NCI-H1694 treated with DMSO at 0.1 percent for 48 hours (cell line): ENCODE measurements around the gene NPPA.
A peak's percentile ranks its signal among the peaks of the same experiment; 100 is the strongest.
"Not testable (repeated sequence)": the region's sequence is repeated elsewhere in the genome, so short reads cannot be mapped to it uniquely, and the experiment has no call there.

ENCODE experiments used
- DNase-seq: peaks from one replicate; lab custom pipeline; 2025; lab: John Stamatoyannopoulos, UW

Gene NPPA

GRCh38 chr1:11807133-11807532, 40.5 kb downstream of the NPPA start:
- DNase-seq = no peak

DNA sequence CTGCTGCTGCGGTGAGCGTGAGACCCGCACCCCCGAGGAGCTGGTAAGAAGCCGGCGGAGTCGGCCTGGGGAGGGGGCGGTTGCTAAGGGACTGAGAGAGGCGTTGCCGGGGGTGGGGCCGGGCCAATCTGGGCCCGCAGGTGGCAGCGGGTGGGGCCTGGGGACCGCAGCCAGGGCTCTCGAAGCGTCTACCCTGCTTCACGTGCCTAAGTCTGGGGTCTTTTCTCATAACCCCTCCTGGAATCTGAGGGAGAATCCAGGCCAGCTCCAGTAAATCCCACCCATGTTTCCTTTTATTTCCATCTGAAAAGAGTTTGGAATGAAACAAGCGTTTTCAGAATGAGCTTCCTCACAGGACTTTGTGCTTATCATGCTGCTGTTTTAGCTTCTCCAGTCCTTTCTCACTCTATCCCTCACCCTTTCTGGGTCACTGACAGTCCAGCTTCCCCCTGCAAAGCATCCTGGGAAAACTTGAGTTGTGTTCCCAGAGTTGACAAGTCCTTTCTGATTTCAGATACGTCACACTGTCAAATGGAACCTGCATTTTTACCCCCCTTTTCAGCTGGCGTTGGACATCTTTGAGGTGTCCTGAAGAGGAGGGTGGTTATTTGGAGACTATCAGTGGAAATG, 41.2 kb downstream of the NPPA start:
- no peak for DNase-seq

DNA sequence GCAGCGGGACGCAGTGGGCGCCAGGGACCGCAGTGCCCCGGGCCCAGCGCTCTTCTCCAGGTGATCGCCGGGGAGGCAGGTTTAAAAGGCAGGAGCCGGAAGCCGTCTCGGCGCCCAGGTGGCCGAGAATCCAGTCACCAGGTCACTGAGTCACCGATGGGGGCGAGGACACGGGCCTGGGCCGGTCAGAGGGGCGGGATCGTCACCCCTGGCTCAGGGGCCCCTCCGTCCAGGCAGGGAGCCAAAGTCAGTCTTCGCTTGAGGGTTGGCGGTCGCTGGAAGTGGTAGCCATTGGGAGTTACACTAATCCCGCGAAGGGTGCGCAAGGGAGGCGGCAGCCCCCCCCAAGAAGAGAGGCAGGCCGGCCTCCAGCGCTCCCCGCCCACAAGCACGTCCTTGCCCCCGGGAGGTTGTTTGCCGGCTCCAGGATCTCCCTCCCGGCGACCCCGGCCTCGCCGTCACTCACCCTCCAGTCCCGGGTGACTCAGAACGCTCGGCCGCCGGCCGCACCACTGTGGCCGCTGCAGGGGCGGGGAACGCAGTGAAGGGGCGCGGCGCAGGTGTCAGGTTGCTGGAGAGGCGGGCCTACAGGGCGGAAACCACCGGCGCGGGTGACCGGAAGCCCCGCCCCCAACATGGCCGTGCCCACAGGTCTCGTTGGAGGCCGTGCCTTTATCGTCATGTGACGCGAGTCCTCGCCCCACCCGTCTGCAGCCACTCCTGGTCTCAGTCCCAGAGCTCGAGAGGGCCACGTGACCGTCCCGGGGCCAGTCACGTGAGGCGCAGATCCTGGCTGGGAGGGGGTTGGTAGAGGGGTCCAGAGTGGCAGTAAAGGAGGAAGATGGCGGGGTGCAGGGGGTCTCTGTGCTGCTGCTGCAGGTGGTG, 41.9 kb downstream of the NPPA start, which contains the start of the genes CLCN6 and MTHFR:
CLCN6 (plus strand) TSS at position 770 of the 885 bp plus-strand sequence; CDS start at position 842, 72 bp downstream.
MTHFR (minus strand) TSS at position 543 of the 885 bp plus-strand sequence. CDS start 2,848 bp downstream, outside the sequence.
- DNase-seq = peak; percentile 93

GRCh38 chr1:11804666-11805421, 42.7 kb downstream of the NPPA start:
- peak; percentile 16 for DNase-seq

- DNase-seq = not testable (repeated sequence)
These were observed 43.5 kb downstream of the NPPA start for GRCh38 chr1:11803924-11804665.

DNA sequence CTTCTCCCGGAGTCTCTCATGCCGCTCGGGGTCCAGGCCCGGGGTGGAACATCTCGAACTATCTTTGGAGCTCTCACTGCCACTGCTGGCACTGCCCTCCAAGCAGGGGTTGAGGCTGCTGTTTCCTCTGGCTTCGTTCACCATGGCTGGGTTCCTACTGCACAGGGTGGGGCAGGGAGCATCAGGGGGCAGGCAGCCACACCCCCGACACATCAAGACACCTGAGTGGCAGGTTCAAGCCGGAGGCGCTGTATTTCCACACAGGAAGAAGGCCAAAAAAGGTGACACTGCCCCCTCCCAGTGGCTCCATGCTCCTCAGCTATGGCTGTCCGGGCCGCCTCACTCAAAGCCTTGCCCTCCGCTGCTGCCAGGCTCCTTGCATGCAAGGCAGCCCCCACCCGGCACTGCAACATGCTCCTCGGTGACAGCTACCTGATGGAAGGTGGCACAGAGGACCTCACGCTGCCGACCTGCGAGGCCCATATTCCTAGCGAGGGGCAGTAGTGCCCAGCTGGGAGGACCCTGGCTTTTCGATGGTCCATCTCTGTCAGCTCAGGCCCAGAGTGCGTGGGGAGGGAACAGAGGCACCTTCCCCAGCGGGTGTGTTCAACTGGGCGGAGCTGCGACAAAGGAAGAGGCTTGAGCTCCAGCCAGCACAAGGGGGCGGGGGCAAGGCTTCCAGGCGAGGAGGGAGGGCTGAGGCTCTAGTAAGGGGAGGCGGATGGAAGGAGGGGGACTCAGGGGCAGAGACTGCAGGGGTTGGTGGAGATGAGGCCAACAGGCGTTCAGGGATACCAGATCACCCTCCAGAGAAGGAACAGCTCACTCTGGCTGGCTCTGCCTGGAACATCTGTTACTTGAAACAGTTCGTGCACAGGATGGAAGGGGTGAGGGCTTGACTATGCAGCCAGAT, 44.4 kb downstream of the NPPA start:
- DNase-seq = peak; percentile 82

- DNase-seq = no peak
These were observed 45.0 kb downstream of the NPPA start for GRCh38 chr1:11802616-11802972.

DNA sequence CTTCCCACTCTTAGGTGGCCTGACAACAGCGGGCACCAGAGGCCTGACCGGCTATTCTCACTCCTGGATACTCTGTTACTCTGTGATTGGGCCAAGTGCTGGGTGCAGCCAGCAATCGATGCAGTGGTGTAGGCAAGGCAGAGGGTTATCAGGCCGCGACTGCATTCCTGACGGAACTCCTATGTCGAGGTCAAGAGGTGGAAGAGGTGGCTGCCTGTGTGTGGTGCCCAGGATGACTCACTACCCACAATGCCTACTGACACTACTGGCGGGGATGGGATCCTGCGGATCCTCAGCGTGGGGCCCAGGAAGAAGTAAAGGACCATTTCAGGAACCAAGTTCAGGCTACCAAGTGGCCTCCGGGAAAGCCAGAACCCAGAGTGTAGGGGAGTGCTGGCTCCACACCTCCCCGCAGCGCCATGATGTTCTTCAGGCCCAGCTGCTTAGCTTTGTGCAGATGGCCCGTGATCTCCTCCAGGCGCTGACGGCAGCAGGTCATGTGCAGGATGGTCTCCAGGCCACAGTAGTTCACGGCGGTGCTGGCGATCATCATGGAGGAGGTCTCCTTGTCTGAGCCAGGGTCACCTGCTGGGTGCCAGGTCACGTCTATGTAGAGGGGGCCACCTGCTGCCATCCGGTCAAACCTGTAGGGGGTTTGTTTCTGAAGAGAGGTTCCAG, 46.7 kb downstream of the NPPA start:
- no peak for DNase-seq

GRCh38 chr1:11800391-11800755, 47.2 kb downstream of the NPPA start:
- no peak for DNase-seq

- no peak for DNase-seq
These were observed 47.7 kb downstream of the NPPA start for GRCh38 chr1:11799896-11800295.

DNA sequence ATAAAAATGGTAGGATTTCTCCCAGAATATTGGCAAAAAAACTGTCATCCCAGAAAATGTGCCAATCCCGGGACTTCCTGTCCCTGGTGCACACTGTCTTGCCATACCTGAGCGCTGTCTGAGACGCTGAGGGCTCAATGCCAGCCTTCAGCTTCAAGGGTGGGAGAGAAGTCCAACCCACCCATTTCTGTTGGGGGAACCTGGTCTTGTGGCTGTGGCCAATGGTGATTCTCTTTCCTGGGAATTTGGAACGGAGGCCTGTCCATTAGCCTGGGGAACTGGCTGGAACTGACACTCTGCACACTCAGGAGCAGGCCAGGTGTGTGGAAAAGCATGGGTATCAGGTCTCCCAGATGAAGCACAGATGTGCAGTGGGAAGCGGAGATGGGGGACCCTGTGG, 48.5 kb downstream of the NPPA start:
- no peak for DNase-seq

- no peak for DNase-seq
These were observed 49.9 kb downstream of the NPPA start for GRCh38 chr1:11797525-11798216.

DNA sequence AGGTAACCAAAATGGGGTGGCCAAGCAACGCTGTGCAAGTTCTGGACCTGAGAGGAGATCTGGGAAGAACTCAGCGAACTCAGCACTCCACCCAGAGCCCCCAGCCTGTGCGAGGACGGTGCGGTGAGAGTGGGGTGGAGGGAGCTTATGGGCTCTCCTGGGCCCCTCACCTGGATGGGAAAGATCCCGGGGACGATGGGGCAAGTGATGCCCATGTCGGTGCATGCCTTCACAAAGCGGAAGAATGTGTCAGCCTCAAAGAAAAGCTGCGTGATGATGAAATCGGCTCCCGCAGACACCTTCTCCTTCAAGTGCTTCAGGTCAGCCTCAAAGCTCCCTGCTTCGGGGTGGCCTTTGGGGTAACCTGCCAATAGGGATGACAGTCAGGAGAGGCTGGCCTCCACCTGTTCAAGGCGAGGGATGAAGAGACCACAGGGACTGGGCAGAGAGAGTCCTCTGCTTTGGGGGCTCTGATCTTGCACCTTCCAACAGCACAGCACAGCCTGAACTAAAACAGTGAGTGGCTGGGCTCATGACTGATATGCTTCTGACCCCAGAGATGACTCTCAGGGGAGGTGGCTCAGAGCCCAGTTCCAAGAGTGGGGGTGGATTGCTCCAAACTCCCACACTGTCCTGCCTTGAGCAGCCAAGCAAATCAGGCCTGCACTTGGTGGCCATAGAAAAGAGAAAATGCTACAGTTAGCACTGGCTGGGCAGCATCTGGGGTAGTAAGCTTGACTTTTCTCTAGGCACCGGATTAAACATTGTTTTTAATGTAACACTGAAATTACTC, 51.4 kb downstream of the NPPA start:
- DNase-seq = no peak
